DLD1 (cell line): ENCODE data around the gene KRTAP20-1.

Experiments
- in situ Hi-C: cut with HindIII; loops from 2 replicates; pipeline ENCODE4 v1.10.0; 2017; ENCODE audit warnings: low sequenced_read_pairs

The KRTAP20-1 gene

DNA sequence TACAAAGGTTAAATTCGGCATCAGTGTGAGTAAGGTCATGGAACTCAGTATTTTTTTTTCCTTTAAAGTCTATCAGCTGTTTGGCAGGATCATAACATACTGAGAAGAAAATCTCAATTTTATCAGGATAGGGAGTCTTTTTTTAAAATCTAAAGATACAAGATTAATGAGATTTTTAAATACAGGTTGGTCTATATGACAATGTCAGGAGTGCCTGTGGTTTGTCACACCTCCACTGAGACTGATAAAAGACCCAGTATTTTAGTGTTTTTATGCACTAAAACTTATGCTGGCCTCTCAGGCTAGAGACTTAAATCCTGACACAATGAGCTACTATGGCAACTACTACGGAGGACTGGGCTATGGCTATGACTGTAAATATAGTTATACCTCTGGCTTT, 26.3 kb downstream of the KRTAP20-1 start, which contains the start of gene KRTAP20-3:
KRTAP20-3 (plus strand) TSS at position 301 of the 400 bp plus-strand sequence.
- in situ Hi-C loops = no loop called here

DNA sequence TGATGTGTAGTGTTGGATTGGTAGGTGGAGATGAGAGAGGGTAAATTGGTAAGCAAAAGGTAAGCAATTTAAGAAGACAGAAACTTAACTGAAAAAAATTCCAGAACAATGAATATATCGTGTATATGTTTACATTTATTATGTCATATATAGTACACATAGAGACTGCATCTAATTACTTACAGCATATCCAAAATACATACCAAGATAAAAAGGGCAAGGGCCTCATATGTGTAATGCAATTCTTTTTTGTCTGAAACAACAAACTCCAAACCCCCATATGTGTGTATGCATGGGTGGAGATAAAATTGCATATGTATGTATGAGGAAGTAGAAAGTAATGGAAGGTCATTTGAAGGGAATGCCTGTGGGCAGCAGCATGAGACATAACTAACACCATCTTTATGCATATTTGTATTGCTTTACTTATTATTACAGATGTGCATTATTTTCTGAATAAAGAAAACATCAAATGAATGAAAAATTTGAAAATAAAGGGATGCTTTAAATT, 30.7 kb downstream of the KRTAP20-1 start:
- in situ Hi-C loops = no loop called here

DNA sequence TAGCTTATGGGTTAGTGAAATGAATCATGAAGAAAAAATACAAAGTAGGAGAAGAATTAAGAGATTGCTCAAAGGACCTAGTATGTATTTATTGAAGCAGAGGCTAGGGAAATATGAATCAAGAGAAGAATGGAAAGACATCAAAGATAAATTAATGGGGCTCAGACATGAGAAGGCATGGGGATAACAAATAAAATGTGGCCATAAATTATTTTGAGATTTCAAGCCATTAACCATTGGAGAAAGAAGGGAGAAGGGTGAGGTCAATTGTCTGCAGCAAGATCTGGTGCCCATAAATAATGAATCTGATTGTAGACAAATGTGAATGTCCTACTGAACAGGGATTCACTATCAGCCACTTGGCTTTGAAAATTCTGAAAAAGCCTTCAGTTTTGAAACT, 36.7 kb downstream of the KRTAP20-1 start:
- in situ Hi-C loops = no loop called here
